ENCODE measurements around the gene SLC29A3. TPM values are rescaled to one million over a fixed set of nuclear protein-coding genes. Genes with fewer than 3 reads are reported as not detected.

The SLC29A3 gene
- polyA plus RNA-seq, 1 of the 3 experiments (the other 2 are of a cell fraction) = 3.8 TPM

DNA sequence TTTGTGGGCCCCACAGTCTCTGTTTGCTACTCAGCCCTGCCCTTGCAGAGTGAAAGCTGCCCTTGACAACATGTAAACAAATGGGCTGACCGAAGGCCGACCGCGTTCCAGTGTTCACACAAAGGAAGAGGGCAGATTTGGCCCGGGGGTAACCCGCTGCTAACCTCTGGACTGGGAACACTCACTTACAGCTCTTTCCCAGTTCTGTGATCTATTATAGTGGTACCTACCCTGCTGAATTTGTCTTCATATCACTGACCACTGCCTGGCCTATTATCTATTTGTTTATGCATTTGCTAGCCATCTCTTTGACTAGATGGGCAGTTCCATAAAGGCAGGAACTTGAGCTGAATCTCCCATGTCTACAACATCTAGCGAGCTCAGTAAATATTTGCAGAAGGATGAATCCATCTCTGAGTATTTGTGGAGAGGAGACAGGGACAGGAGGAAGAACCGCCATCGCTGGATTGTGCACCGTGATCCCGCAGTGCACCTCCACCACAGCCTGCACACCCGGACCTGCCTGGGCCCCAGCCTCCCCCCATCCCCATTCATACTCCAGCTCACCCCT, 15.2 kb downstream of the SLC29A3 start:
- H3K9me3 ChIP-seq = no peaks in the 10 kb centered on the region
- no peaks in the 10 kb centered on the region for H3K79me2 ChIP-seq (ENCODE audit: insufficient read depth)
- DNase-seq = no peak
- H3K4me3 ChIP-seq (ENCODE audit: low read depth in 2 of 2, low read length in 1 of 2) = no peak overlapping the region
- H3K9ac ChIP-seq = no peak overlapping the region
- 83% methylated on average over 10 of the region's 12 CpGs for WGBS (ENCODE audit: low lambda C conversion rate)
- no peaks in the 10 kb centered on the region for H3K27me3 ChIP-seq (ENCODE audit: insufficient read depth)
- ChIA-PET POLR2A (no interaction called here), CTCF (interaction anchor here (0.7 to 12.4 kb wide), 7 partner anchors 13 to 477 kb away, joined by 3 to 99 read pairs (median 3); partner anchors contain the start of genes CDH23 and SLC29A3)
- H3K36me3 ChIP-seq (replicated peaks in 1 of 2; ENCODE audit: control insufficient read depth in 1 of 2, insufficient read depth in 2 of 2, low read length in 1 of 2) = no peaks in the 10 kb centered on the region
- no peak overlapping the region for H2AFZ ChIP-seq (ENCODE audit: low read depth)
- H3K27ac ChIP-seq (ENCODE audit: low read depth in 2 of 2, low read length in 1 of 2) = no peak overlapping the region
- H3K4me2 ChIP-seq = no peak overlapping the region
- no peak for TF ChIP-seq RCOR1 (IDR thresholded peaks at IDR 0.05; ENCODE audit: low read length)
- TF ChIP-seq MXI1 (IDR thresholded peaks at IDR 0.05; ENCODE audit: low read depth, low read length) = no peak
- no peak for TF ChIP-seq RAD21 (IDR thresholded peaks at IDR 0.05; ENCODE audit: low read length)
- no peak for TF ChIP-seq FOXJ3 (CRISPR knock-in tag; IDR thresholded peaks at IDR 0.05)
- no peak for TF ChIP-seq EP300 (IDR thresholded peaks at IDR 0.05; ENCODE audit: borderline replicate concordance in 1 of 2, low read depth in 1 of 2, low read length in 1 of 2)
- H3F3A ChIP-seq (replicated peaks; ENCODE audit: insufficient read depth) = no peaks in the 10 kb centered on the region
- H3K4me1 ChIP-seq (ENCODE audit: control insufficient read depth in 1 of 2, insufficient read depth in 2 of 2, low read depth in 1 of 2, low read length in 1 of 2) = peaks cover 0 to 8% of the 10 kb centered on the region in 2 experiments; a peak in 1 of 4 replicates
- H3K9me2 ChIP-seq = no peaks in the 10 kb centered on the region
- H4K20me1 ChIP-seq (ENCODE audit: insufficient read depth) = no peaks in the 10 kb centered on the region

DNA sequence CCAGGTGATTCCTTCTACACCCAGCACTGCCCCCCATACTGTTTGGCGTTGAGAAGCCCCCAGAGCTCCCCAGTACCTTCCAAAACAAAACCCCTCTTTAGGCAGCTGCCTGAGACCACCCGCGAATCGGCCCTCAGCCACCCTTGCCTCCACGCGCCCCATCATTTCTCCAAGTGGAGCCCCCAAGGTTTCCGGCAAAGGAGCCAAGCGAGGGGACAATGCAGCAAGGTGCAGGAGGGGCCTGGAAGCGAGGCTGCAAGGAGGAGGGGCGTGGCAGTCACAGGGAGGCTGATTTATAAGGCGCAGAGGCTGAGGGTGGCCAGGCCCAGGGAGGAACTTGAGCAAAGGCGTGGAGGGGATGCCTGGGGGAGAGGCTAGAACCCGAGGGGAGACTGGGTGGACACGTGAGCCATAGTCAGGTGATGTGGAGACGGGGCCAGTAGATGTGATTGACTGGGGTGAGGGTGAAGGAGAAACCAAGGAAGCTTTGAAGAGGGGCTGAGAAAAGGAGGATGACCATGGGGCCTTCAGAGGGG, 16.2 kb downstream of the SLC29A3 start:
- peaks cover 0 to 15% of the 10 kb centered on the region in 2 experiments; a peak in 1 of 4 replicates for H3K4me1 ChIP-seq (ENCODE audit: control insufficient read depth in 1 of 2, insufficient read depth in 2 of 2, low read depth in 1 of 2, low read length in 1 of 2)
- no peak overlapping the region for H2AFZ ChIP-seq (ENCODE audit: low read depth)
- TF ChIP-seq TAF1 (IDR thresholded peaks at IDR 0.05; ENCODE audit: borderline replicate concordance, low read depth, low read length) = no peak
- no peak for TF ChIP-seq RAD21 (IDR thresholded peaks at IDR 0.05; ENCODE audit: low read length)
- no peak for TF ChIP-seq RFX5 (IDR thresholded peaks at IDR 0.05; ENCODE audit: low read length)
- TF ChIP-seq TCF12 (IDR thresholded peaks at IDR 0.05) = no peak
- no peak for TF ChIP-seq CHD2 (IDR thresholded peaks at IDR 0.05; ENCODE audit: low read length, partially characterized antibody)
- TF ChIP-seq SIN3A (IDR thresholded peaks at IDR 0.05; ENCODE audit: borderline replicate concordance, low read depth, low read length) = no peak
- H4K20me1 ChIP-seq (ENCODE audit: insufficient read depth) = no peaks in the 10 kb centered on the region
- H3K9me2 ChIP-seq = no peaks in the 10 kb centered on the region
- H3K9ac ChIP-seq = no peak overlapping the region
- H3K9me3 ChIP-seq = no peaks in the 10 kb centered on the region
- H3K79me2 ChIP-seq (ENCODE audit: insufficient read depth) = no peaks in the 10 kb centered on the region
- H3K27me3 ChIP-seq (ENCODE audit: insufficient read depth) = no peaks in the 10 kb centered on the region
- no peak overlapping the region for H3K4me2 ChIP-seq
- H3F3A ChIP-seq (replicated peaks; ENCODE audit: insufficient read depth) = no peaks in the 10 kb centered on the region
- H3K4me3 ChIP-seq (ENCODE audit: low read depth in 2 of 2, low read length in 1 of 2) = no peak overlapping the region
- ChIA-PET CTCF (interaction anchor here (0.7 to 12.4 kb wide), 6 partner anchors 9 to 373 kb away, joined by 3 to 99 read pairs (median 5); partner anchors contain the start of gene SLC29A3), POLR2A (no interaction called here)
- 88% methylated on average over 15 of the region's 15 CpGs for WGBS (ENCODE audit: low lambda C conversion rate)
- H3K36me3 ChIP-seq (replicated peaks in 1 of 2; ENCODE audit: control insufficient read depth in 1 of 2, insufficient read depth in 2 of 2, low read length in 1 of 2) = no peaks in the 10 kb centered on the region
- DNase-seq = no peak
- no peak overlapping the region for H3K27ac ChIP-seq (ENCODE audit: low read depth in 2 of 2, low read length in 1 of 2)

GRCh38 chr10:71336632-71337031, 17.6 kb downstream of the SLC29A3 start:
- Histone ChIP-seq H3K36me3 (replicated peaks in 1 of 2; ENCODE audit: control insufficient read depth in 1 of 2, insufficient read depth in 2 of 2, low read length in 1 of 2) (peaks cover 0 to 2% of the 10 kb centered on the region in 2 experiments), H3K4me2 (no peak overlapping the region), H3K27me3 (ENCODE audit: insufficient read depth) (no peaks in the 10 kb centered on the region), H3K9me2 (no peaks in the 10 kb centered on the region), H3K79me2 (ENCODE audit: insufficient read depth) (no peaks in the 10 kb centered on the region), H3K4me1 (ENCODE audit: control insufficient read depth in 1 of 2, insufficient read depth in 2 of 2, low read depth in 1 of 2, low read length in 1 of 2) (peaks cover 0 to 15% of the 10 kb centered on the region in 2 experiments; a peak in 1 of 4 replicates), H3F3A (replicated peaks; ENCODE audit: insufficient read depth) (no peaks in the 10 kb centered on the region), H4K20me1 (ENCODE audit: insufficient read depth) (no peaks in the 10 kb centered on the region), H3K9me3 (no peaks in the 10 kb centered on the region), H3K27ac (ENCODE audit: low read depth in 2 of 2, low read length in 1 of 2) (no peak overlapping the region), H2AFZ (ENCODE audit: low read depth) (no peak overlapping the region), H3K4me3 (ENCODE audit: low read depth in 2 of 2, low read length in 1 of 2) (no peak overlapping the region), H3K9ac (no peak overlapping the region)
- WGBS (ENCODE audit: low lambda C conversion rate) = 80% methylated on average over 6 of the region's 6 CpGs
- ChIA-PET POLR2A (no interaction called here), CTCF (interaction anchor here (1.0 to 12.4 kb wide), 4 partner anchors 16 to 372 kb away, joined by 3 to 99 read pairs (median 5); partner anchors contain the start of gene SLC29A3)
- DNase-seq = no peak
- TF ChIP-seq MXI1 (IDR thresholded peaks at IDR 0.05; ENCODE audit: low read depth, low read length) = no peak
- TF ChIP-seq FOSL2 (IDR thresholded peaks at IDR 0.05; ENCODE audit: borderline replicate concordance, low read depth) = no peak
- TF ChIP-seq GATA2 (CRISPR knock-in tag; IDR thresholded peaks at IDR 0.05) = no peak
- no peak for TF ChIP-seq SMC3 (IDR thresholded peaks at IDR 0.05; ENCODE audit: low read depth, low read length)
- TF ChIP-seq RCOR1 (IDR thresholded peaks at IDR 0.05; ENCODE audit: low read length) = no peak
- TF ChIP-seq EZH2phosphoT487 (IDR thresholded peaks at IDR 0.05; ENCODE audit: borderline replicate concordance, low read depth) = no peak
- no peak for TF ChIP-seq ZBTB33 (IDR thresholded peaks at IDR 0.05; ENCODE audit: borderline replicate concordance, low read depth)
- TF ChIP-seq, protein P1, sequence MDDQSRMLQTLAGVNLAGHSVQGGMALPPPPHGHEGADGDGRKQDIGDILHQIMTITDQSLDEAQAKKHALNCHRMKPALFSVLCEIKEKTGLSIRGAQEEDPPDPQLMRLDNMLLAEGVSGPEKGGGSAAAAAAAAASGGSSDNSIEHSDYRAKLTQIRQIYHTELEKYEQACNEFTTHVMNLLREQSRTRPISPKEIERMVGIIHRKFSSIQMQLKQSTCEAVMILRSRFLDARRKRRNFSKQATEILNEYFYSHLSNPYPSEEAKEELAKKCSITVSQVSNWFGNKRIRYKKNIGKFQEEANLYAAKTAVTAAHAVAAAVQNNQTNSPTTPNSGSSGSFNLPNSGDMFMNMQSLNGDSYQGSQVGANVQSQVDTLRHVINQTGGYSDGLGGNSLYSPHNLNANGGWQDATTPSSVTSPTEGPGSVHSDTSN (IDR thresholded peaks at IDR 0.05) = no peak
- no peak for TF ChIP-seq EP300 (IDR thresholded peaks at IDR 0.05; ENCODE audit: borderline replicate concordance in 1 of 2, low read depth in 1 of 2, low read length in 1 of 2)
- TF ChIP-seq CHD2 (IDR thresholded peaks at IDR 0.05; ENCODE audit: low read length, partially characterized antibody) = no peak

Measured in SK-N-SH (cell line).